CD14-positive monocyte (primary cell): Measurements from ENCODE around the gene ILDR1. TPM values are rescaled to one million over a fixed set of nuclear protein-coding genes. Genes with fewer than 3 reads are reported as not detected.

Experiments
- DNase-seq, 3 donors: peaks; one replicate each; pipeline ENCODE4 v3.0.0-alpha.2; 2011 to 2022
- H2AFZ ChIP-seq: 2 replicates; pipeline ENCODE4 v1.6.0; 2012; ENCODE audit warnings: mild to moderate bottlenecking, low read depth, low read length, inconsistent platforms; ENCODE audit not compliant: insufficient read depth, poor library complexity, severe bottlenecking
- H3K27ac ChIP-seq, 2 donors: 1 replicate in 1 of 2; 2 replicates in 1 of 2; pipeline ENCODE4 v1.5.1; 2012 to 2013; ENCODE audit warnings: low read length in 2 of 2, control low read depth in 1 of 2, inconsistent platforms in 1 of 2, low read depth in 1 of 2, mild to moderate bottlenecking in 1 of 2
- H3K27me3 ChIP-seq, 2 donors: one replicate each; pipeline versions ENCODE4 v1.6.0 to v1.6.1; 2011 to 2013; ENCODE audit warnings: low read length in 2 of 2; ENCODE audit not compliant: control insufficient read depth in 2 of 2, insufficient read depth in 2 of 2
- H3K36me3 ChIP-seq, 2 donors: replicated peaks in 1 of 2; 1 replicate in 1 of 2; 2 replicates in 1 of 2; pipeline versions ENCODE4 v1.5.1 to v1.6.1; 2012 to 2013; ENCODE audit warnings: low read length in 2 of 2, control low read depth in 1 of 2, inconsistent platforms in 1 of 2, mild to moderate bottlenecking in 1 of 2; ENCODE audit not compliant: insufficient read depth in 2 of 2, control insufficient read depth in 1 of 2
- H3K4me1 ChIP-seq, 2 donors: 1 replicate in 1 of 2; 2 replicates in 1 of 2; pipeline versions ENCODE4 v1.5.1 to v1.6.1; 2012 to 2013; ENCODE audit warnings: low read length in 2 of 2, control low read depth in 1 of 2, inconsistent platforms in 1 of 2, mild to moderate bottlenecking in 1 of 2, moderate library complexity in 1 of 2; ENCODE audit not compliant: insufficient read depth in 2 of 2, control insufficient read depth in 1 of 2
- H3K4me2 ChIP-seq: replicated peaks from 2 replicates; pipeline ENCODE3; 2012; ENCODE audit warnings: low read length, moderate library complexity, mild to moderate bottlenecking; ENCODE audit not compliant: poor library complexity, severe bottlenecking; ENCODE audit errors: extremely low read depth
- H3K4me3 ChIP-seq, 3 experiments: fragments of 200-600 bp in 1 of 3; sonication (generic) in 1 of 3; replicated peaks in 1 of 3; 1 replicate in 2 of 3; 2 replicates in 1 of 3; pipeline ENCODE4 v1.5.1; 2011 to 2013; ENCODE audit warnings: low read length in 3 of 3, mild to moderate bottlenecking in 3 of 3, control low read depth in 2 of 3, low read depth in 2 of 3, inconsistent platforms in 1 of 3, moderate library complexity in 1 of 3
- H3K79me2 ChIP-seq: 2 replicates; pipeline ENCODE4 v1.6.0; 2012; ENCODE audit warnings: mild to moderate bottlenecking, control low read depth, inconsistent platforms, low read length, moderate library complexity; ENCODE audit not compliant: insufficient read depth
- H3K9ac ChIP-seq: 2 replicates; pipeline ENCODE4 v1.6.0; 2017; ENCODE audit warnings: low read length, mild to moderate bottlenecking; ENCODE audit not compliant: insufficient read depth, poor library complexity, severe bottlenecking
- H3K9me3 ChIP-seq, 2 donors: replicated peaks in 1 of 2; 1 replicate in 1 of 2; 2 replicates in 1 of 2; pipeline versions ENCODE4 v1.5.1 to v1.6.1; 2012 to 2013; ENCODE audit warnings: low read length in 2 of 2, control low read depth in 1 of 2; ENCODE audit not compliant: control insufficient read depth in 1 of 2, insufficient read depth in 1 of 2
- H4K20me1 ChIP-seq: 2 replicates; pipeline ENCODE4 v1.6.0; 2012; ENCODE audit warnings: mild to moderate bottlenecking, low read length, control low read depth, moderate library complexity; ENCODE audit not compliant: insufficient read depth
- H3K27ac Mint-ChIP-seq, 7 donors: one replicate each; pipeline ENCODE4 v1.8.0; 2020; ENCODE audit warnings: mild to moderate bottlenecking in 7 of 7, mixed read lengths in 7 of 7, moderate library complexity in 6 of 7, inconsistent platforms in 2 of 7
- H3K27me3 Mint-ChIP-seq, 3 donors: one replicate each; pipeline ENCODE4 v1.8.0; 2021 to 2022; ENCODE audit warnings: low read depth in 3 of 3, mild to moderate bottlenecking in 3 of 3, mixed read lengths in 3 of 3, moderate library complexity in 3 of 3, inconsistent platforms in 1 of 3
- H3K36me3 Mint-ChIP-seq, 2 donors: one replicate each; pipeline ENCODE4 v1.8.0; 2020; ENCODE audit warnings: mixed read lengths in 2 of 2, inconsistent platforms in 1 of 2, mild to moderate bottlenecking in 1 of 2
- H3K4me1 Mint-ChIP-seq: one replicate; pipeline ENCODE4 v1.8.0; 2020; ENCODE audit warnings: mild to moderate bottlenecking, mixed read lengths
- H3K4me3 Mint-ChIP-seq, 2 donors: one replicate each; pipeline ENCODE4 v1.8.0; 2020; ENCODE audit warnings: mild to moderate bottlenecking in 2 of 2, mixed read lengths in 2 of 2, moderate library complexity in 1 of 2
- H3K9me3 Mint-ChIP-seq, 7 donors: one replicate each; pipeline ENCODE4 v1.8.0; 2020 to 2022; ENCODE audit warnings: mixed read lengths in 7 of 7, mild to moderate bottlenecking in 6 of 7, moderate library complexity in 6 of 7, inconsistent platforms in 2 of 7
- WGBS: methylation state at CpG from one replicate; pipeline ENCODE4 v1.1.5; 2013; ENCODE audit warnings: missing lambda C conversion rate; ENCODE audit not compliant: insufficient coverage; 5-methylcytosine and 5-hydroxymethylcytosine counted together
- intact Hi-C, 2 donors: fragments of 100-400 bp; cut with micrococcal nuclease; formaldehyde crosslinking; loops; one replicate each; pipeline versions ENCODE4 v1.15.0 to v1.15.1; 2023
- polyA plus RNA-seq, 3 donors: library from polyadenylated mRNA; depleted of rRNA in 1 of 3; unstranded in 2 of 3; stranded (reverse) in 1 of 3; fragments of 300-500 nt in 2 of 3; fragments of >200 nt in 1 of 3; fragmentation: Illumina TruSeq in 2 of 3; gene quantifications; 1 replicate in 2 of 3; 2 replicates in 1 of 3; pipeline ENCODE4 v1.2.3, GENCODE V29; 2012 to 2021
- TF ChIP-seq, protein P1 (sequence below): fragments of 200-600 bp; IDR thresholded peaks from one replicate; pipeline ENCODE4 v1.8.0; 2022; ENCODE audit warnings: antibody characterized with exemption, mild to moderate bottlenecking

The ILDR1 gene
- polyA plus RNA-seq, 3 donors, result 0.12 to 0.28 (median 0.20) TPM

DNA sequence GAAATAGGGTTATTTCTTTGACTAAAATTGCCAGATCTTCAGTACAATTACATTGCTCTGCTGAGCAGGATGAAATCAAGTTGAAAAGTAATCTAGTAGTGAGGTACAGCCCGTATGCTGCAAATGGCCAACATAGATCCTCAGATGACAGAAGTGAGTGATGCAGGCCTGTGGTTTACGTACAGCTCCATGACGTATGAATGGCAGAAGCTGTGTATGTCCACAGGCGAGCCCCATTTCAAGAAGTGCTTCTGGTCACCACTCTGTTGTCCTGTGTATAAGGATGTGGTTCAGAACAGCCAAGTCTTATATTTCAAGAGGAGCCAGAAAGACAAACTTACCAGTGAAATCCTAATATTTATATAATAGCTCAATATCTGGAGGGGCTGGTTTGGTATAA is 42.3 kb upstream of the ILDR1 start:
- H3K27ac Mint-ChIP-seq, result peak overlapping the region; percentile 98 to 100 (median 99)
- H3K27me3 Mint-ChIP-seq, result peaks cover 0 to 2% (median 0%) of the 10 kb centered on the region in 3 donors
- DNase-seq, result peak; percentile 87 to 89 (median 88)
- WGBS, result 21% methylated on average over 3 of the region's 4 CpGs
- H3K4me3 ChIP-seq, result peak overlapping the region in 1 of 3 experiments; percentile 23
- H3K79me2 ChIP-seq, result peaks cover 88% of the 10 kb centered on the region
- H2AFZ ChIP-seq, result no peak overlapping the region
- peaks cover 34 to 35% of the 10 kb centered on the region in 2 donors for H3K36me3 Mint-ChIP-seq
- H3K4me3 Mint-ChIP-seq, result peak overlapping the region; percentile 53 to 79
- peak overlapping the region; percentile 47 for H3K9ac ChIP-seq
- H3K4me2 ChIP-seq, result peak overlapping the region; percentile 25
- no peaks in the 10 kb centered on the region for H3K9me3 Mint-ChIP-seq
- H3K4me1 Mint-ChIP-seq, result peaks cover 78% of the 10 kb centered on the region
- no peaks in the 10 kb centered on the region for H3K36me3 ChIP-seq
- TF ChIP-seq, protein P1, sequence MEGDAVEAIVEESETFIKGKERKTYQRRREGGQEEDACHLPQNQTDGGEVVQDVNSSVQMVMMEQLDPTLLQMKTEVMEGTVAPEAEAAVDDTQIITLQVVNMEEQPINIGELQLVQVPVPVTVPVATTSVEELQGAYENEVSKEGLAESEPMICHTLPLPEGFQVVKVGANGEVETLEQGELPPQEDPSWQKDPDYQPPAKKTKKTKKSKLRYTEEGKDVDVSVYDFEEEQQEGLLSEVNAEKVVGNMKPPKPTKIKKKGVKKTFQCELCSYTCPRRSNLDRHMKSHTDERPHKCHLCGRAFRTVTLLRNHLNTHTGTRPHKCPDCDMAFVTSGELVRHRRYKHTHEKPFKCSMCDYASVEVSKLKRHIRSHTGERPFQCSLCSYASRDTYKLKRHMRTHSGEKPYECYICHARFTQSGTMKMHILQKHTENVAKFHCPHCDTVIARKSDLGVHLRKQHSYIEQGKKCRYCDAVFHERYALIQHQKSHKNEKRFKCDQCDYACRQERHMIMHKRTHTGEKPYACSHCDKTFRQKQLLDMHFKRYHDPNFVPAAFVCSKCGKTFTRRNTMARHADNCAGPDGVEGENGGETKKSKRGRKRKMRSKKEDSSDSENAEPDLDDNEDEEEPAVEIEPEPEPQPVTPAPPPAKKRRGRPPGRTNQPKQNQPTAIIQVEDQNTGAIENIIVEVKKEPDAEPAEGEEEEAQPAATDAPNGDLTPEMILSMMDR, result no peak
- H3K9me3 ChIP-seq, result no peaks in the 10 kb centered on the region
- H3K4me1 ChIP-seq, result peaks cover 78 to 93% of the 10 kb centered on the region in 2 donors
- H3K27me3 ChIP-seq, result no peaks in the 10 kb centered on the region
- intact Hi-C loops, result no loop called here
- peak overlapping the region; percentile 15 to 95 for H3K27ac ChIP-seq
- no peaks in the 10 kb centered on the region for H4K20me1 ChIP-seq

DNA sequence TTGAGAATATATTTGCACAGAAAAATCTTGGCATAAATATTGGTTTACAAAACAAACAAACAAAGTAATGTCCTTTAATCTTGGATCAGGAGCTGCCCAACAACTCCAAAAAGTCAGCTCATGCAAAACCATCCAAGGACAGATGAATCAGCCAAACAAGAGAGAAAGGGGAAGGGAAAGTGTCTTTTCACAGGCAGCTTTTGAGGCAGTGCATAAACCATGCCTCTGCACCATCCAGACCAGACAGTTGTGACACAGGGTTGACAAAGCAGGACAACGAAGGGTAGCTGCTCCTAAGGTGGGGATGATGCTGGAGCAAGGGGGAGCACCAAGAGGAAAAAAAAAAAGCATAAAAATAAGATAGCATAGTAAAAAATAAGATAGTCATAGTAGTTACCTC is 41.9 kb upstream of the ILDR1 start:
- Histone ChIP-seq H3K9ac (peak overlapping the region; percentile 47), H3K4me2 (peak overlapping the region; percentile 25), H3K4me3 (peak overlapping the region in 1 of 3 experiments; percentile 23), H2AFZ (no peak overlapping the region), H3K9me3 (no peaks in the 10 kb centered on the region), H3K36me3 (no peaks in the 10 kb centered on the region), H4K20me1 (no peaks in the 10 kb centered on the region), H3K79me2 (peaks cover 88% of the 10 kb centered on the region), H3K27ac (peak overlapping the region; percentile 15 to 95), H3K4me1 (peaks cover 78 to 93% of the 10 kb centered on the region in 2 donors), H3K27me3 (no peaks in the 10 kb centered on the region)
- TF ChIP-seq, protein P1, result no peak
- Mint-ChIP-seq H3K27ac (peak overlapping the region; percentile 98 to 100 (median 99)), H3K4me3 (peak overlapping the region; percentile 53 to 79), H3K4me1 (peaks cover 78% of the 10 kb centered on the region), H3K36me3 (peaks cover 38 to 39% of the 10 kb centered on the region in 2 donors), H3K9me3 (peaks cover 0 to 2% (median 0%) of the 10 kb centered on the region in 7 donors), H3K27me3 (peaks cover 0 to 2% (median 0%) of the 10 kb centered on the region in 3 donors)
- peak; percentile 84 to 91 (median 87) for DNase-seq
- no CpG with 5 or more reads among the region's 1 CpG for WGBS
- intact Hi-C loops, result no loop called here
